Thyroid gland (tissue), 4 donors: ENCODE measurements around the gene TRAF4.

Experiments used
- POLR2A ChIP-seq, 2 donors: fragments of 450-650 bp; IDR thresholded peaks; one replicate each; pipeline ENCODE4 v1.6.1; 2017; ENCODE audit warnings: antibody characterized with exemption in 2 of 2, mild to moderate bottlenecking in 2 of 2, moderate library complexity in 1 of 2
- TF ChIP-seq, protein P1 (sequence below), 6 experiments: fragments of 200-600 bp in 3 of 6; fragments of 450-650 bp in 3 of 6; sonication (generic) in 3 of 6; IDR thresholded peaks; one replicate each; pipeline ENCODE4 v1.5.1; 2016 to 2019; ENCODE audit warnings: antibody characterized with exemption in 6 of 6, mild to moderate bottlenecking in 2 of 6, inconsistent platforms in 1 of 6, moderate library complexity in 1 of 6

DNA sequence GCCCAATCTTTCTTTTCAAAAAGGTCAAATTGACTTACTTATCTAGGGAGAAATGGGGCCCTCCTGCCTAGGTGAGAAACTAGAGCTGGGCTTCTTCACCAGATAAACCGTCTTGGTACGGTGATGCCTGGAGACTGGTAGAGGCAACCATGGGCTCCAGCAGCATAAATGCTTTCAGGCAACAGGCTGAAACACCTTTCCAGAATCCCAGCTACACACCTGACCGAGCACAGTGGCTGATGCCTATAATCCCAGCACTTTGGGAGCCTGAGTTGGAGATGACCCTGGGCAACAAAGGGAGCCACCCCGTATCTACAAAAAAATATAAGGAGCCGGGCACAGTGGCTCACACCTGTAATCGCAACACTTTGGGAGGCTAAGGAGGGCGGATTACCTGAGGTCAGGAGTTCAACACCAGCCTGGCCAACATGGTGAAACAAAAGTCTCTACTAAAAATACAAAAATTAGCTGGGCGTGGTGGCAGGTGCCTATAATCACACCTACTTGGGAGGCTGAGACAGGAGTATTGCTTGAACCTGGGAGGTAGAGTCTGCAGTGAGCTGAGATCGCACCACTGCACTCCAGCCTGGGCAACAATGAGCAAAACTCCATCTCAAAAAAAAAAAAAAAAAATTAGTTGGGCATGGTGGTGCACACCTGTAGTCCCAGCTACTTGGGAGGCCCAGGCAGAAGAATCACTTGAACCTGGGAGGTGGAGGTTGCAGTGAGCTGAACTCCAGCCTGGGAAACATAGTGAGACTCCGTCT, 8.0 kb downstream of the TRAF4 start:
- TF ChIP-seq, protein P1, sequence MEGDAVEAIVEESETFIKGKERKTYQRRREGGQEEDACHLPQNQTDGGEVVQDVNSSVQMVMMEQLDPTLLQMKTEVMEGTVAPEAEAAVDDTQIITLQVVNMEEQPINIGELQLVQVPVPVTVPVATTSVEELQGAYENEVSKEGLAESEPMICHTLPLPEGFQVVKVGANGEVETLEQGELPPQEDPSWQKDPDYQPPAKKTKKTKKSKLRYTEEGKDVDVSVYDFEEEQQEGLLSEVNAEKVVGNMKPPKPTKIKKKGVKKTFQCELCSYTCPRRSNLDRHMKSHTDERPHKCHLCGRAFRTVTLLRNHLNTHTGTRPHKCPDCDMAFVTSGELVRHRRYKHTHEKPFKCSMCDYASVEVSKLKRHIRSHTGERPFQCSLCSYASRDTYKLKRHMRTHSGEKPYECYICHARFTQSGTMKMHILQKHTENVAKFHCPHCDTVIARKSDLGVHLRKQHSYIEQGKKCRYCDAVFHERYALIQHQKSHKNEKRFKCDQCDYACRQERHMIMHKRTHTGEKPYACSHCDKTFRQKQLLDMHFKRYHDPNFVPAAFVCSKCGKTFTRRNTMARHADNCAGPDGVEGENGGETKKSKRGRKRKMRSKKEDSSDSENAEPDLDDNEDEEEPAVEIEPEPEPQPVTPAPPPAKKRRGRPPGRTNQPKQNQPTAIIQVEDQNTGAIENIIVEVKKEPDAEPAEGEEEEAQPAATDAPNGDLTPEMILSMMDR (IDR thresholded peaks at IDR 0.05) = no peak
- TF ChIP-seq POLR2A (IDR thresholded peaks at IDR 0.05) = no peak
